Medulla oblongata (tissue), 1 donor: ENCODE data around the gene CBL.
"Not testable (repeated sequence)": the region's sequence is repeated elsewhere in the genome, so short reads cannot be mapped to it uniquely, and the experiment has no call there.

Source experiments
- DNase-seq: peaks from one replicate; pipeline ENCODE4 v3.0.0-alpha.2; 2015; ENCODE audit errors: extremely low spot score

The CBL gene

GRCh38 chr11:119205574-119206510 is at the start of gene CBL:
Gene CBL, plus strand, starts transcription at chr11:119206339. Its CDS starts 79 bp downstream, at chr11:119206418.
- DNase-seq, result peak; percentile 95

- DNase-seq, result no peak
Observed at GRCh38 chr11:119156496-119156895, 49.6 kb upstream of the CBL start.

DNA sequence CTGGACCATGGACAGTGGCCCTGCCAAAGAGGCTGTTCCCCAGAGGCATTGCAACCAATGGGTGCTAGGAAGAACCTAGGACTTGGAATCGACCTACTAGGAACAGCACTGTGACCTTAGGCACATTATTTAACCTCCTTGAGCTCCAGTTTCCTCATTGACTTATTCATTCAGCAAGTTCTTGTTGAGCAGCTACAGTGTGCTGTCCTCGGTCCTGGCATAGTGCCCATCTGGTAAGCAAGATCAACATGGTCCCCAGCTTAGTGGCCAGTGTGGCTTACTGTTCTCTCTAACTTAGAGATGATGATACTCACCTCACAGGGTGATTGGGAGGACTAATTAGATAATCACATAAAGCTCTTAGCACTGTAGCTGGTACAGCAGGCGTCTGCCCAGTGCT is 49.1 kb upstream of the CBL start:
- no peak for DNase-seq

GRCh38 chr11:119158467-119158866 is 47.7 kb upstream of the CBL start:
- no peak for DNase-seq

DNA sequence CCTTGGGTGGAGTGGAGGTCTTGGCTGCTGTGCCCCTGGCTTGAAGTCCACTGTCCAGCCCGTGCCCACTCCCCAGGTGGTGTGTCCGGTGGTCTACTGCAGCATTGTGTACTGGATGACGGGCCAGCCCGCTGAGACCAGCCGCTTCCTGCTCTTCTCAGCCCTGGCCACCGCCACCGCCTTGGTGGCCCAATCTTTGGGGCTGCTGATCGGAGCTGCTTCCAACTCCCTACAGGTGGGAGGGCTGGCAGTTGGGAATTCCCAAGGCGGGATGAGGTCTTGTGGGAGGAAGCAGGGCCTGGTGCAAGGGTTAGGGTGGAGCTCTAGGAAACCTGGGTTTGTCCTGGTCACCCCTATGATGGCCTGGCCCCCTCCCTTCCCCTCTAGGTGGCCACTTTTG is 46.0 kb upstream of the CBL start:
- no peak for DNase-seq

DNA sequence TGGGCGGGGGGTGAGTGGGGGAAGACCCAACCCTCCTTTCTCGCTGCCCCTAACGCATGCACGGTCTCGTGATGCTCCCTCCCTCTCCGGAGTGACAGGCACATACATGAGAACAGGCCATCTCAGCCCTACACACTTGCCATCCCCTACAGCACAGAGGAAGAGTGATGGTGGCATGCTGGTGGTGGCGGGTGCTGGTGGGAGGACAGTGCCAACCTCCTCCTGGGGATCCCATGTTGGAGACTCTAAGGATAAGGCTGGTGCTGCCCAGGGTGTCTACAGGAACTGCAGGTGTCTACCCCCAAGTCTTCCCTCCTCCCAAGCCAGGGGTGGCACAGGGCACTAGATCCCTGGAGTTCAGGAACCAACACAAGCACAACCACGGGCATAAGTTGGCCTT is 44.3 kb upstream of the CBL start:
- DNase-seq, result no peak

GRCh38 chr11:119166368-119167076 is 39.6 kb upstream of the CBL start:
- DNase-seq, result no peak

DNA sequence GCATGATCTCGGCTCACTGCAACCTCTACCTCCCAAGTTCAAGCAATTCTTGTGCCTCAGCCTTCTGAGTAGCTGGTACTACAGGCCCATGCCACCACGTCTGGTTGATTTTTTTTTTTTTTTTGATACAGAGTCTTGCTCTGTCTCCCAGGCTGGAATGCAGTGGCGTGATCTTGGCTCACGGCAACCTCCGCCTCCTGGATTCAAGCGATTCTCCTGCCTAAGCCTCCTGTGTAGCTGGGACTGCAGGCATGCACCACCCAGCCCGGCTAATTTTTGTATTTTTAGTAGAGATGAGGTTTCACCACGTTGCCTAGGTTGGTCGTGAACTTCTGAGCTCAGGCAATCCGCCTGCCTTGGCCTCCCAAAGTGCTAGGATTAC is 39.1 kb upstream of the CBL start:
- DNase-seq, result not testable (repeated sequence)

DNA sequence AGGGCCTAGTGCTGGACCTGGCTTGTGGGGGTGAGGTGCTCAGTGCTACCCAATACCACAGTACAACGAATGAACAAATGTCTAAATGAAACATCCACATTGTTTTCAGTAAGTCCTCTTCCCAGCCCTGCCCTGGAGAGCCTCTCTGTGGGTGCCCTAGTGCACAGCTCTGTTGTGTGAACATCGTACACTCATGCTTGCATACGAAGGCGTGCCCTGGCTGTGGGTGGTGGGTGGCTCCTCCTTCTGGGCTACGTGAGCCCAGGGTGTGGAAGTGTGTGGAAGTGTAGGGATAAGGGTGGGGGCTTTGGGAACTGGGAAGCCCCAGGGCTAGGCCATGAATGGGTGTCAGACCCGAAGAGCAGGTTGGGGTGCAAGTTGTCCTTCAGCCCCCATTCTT is 38.2 kb upstream of the CBL start:
- DNase-seq, result no peak

DNA sequence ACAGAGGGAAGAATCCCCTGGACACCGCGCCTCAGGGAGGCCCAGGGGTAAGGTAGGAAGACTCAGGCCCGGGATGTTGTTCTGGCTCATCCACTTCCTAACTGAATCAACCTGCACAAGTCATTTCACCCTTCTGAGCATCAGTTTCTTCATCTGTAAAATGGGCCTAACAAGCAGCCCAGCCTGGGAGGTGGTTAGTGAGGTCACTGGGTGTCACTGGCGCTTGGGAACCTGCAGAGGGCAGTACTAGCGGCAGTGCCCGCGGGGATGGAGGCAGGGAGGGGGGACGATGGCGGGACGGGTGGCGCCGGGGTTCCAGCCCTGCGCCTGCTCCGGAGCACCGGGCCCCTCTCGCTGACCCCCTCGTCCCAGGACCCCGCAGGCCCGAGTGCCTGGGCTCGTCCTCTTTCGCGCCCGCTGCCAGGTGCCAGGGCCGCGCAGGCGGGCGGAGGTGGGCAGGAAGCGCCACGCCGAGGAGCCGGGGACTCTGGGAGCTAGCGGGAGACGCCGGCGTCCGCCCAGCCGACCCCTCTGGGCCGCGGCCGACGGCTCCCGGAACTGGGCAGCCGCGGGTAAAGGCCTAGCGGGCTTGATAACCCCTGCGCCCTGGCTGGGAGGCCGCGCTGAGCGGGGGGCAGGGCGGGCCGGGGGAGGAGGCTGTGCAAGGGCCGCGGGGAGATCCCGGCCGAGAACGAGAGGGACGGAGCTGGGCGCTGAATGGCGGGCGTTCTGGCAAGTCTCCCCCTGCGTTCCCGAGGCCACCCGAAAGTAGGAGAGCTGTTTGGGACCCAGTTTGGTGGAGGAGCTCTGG is 37.5 kb upstream of the CBL start, which contains the start of gene NLRX1:
NLRX1 (plus strand) TSS at position 255 of the 811 bp plus-strand sequence. CDS start 2,679 bp downstream, outside the sequence.
- DNase-seq, result peak; percentile 87

GRCh38 chr11:119169282-119169719 is 36.8 kb upstream of the CBL start:
- peak; percentile 3 for DNase-seq

GRCh38 chr11:119172513-119172912 is 33.6 kb upstream of the CBL start:
- no peak for DNase-seq

DNA sequence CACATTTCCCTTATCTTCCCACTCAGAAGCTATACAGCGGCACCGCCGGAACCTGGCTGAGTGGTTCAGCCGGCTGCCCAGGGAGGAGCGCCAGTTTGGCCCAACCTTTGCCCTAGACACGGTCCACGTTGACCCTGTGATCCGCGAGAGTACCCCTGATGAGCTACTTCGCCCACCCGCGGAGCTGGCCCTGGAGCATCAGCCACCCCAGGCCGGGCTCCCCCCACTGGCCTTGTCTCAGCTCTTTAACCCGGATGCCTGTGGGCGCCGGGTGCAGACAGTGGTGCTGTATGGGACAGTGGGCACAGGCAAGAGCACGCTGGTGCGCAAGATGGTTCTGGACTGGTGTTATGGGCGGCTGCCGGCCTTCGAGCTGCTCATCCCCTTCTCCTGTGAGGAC is 32.7 kb upstream of the CBL start:
- no peak for DNase-seq

DNA sequence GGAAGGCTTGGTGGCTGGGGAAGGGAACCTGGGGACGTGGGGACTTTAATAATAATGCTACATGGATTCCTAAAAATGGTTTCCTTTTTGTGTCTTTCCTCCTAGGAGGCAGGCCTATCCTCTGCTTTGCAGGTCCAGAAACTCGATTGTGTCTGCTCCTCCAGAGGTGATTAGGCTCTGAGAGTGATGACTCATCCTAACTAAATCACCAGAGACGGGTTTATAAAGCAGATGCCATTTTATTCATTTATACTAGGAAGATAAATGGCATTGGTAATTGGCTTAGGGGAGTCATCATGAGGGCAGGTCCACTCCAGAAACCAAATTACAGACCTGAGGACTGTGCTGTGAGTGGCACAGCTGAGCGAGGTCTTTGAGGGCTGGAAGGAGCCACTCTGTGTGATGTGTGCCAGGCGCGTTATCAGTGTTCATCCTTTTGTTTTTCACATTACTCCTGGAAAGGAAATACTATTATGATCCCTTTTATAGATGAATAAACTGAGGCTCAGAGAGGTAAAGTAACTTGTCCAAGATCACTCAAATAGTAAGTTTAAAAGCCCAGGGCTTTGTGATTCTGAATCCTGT is 30.6 kb upstream of the CBL start:
- no peak for DNase-seq

- no peak for DNase-seq
Observed at GRCh38 chr11:119178166-119178680, 27.9 kb upstream of the CBL start.

DNA sequence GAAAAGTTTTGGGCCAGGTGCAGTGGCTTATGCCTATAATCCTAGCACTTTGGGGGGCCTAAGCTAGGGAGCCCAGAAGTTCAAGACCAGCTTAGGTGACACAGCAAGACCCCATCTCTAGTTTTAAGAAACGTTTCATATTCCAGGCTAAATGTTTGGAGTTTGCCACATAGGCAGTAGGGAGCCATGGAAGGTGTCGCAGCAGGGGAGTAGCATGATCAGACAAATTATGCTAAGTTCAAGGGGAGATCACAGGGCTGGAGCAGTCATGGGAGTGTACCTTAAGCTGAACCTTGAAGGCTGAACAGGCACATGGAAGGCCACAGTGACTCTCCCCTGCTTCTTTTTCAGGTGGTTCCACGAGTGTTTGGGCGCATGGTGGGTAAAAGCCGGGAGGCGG is 26.8 kb upstream of the CBL start:
- no peak for DNase-seq

GRCh38 chr11:119179983-119180382 is 26.2 kb upstream of the CBL start:
- DNase-seq, result no peak

DNA sequence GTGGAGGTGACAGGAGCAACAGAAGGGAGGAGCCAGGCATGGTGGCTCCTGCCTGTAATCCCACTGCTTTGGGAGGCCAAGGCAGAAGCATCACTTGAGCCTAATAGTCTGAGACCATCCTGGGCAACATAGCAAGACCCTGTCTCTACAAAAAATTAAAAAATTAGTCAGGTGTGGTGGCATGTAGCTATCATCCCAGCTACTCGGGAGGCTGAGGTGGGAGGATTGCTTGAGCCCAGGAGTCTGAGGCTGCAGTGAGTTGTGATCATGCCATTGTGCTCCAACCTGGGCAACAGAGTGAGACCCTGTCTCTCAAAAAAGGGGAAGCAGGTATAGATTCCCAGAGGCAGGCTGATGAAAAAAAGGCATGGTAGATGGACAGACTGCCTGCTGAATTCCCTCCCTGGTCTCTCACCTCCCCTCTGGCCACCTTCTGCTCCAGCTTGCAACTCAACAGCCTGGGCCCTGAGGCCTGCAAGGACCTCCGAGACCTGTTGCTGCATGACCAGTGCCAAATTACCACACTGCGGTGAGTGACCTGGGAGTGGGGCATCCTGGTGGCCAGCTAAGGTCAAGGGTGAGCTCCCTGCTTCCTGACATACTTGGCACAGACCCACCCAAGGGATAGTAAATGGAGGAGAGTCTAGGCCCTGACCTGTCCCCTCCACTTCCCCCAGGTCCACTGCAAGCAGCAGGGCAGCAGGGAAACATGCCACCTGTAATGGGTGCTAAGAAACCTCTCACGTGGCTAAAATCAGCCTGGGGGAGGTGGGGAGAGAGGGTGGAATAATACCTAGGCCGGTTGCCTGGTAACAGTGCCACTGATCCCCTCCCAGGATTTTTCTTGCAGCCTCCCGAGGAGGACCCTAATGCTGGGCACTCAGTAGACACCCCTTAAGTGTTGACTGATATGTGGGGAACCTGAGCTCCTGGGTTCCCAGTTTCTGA is 25.1 kb upstream of the CBL start:
- DNase-seq, result no peak

DNA sequence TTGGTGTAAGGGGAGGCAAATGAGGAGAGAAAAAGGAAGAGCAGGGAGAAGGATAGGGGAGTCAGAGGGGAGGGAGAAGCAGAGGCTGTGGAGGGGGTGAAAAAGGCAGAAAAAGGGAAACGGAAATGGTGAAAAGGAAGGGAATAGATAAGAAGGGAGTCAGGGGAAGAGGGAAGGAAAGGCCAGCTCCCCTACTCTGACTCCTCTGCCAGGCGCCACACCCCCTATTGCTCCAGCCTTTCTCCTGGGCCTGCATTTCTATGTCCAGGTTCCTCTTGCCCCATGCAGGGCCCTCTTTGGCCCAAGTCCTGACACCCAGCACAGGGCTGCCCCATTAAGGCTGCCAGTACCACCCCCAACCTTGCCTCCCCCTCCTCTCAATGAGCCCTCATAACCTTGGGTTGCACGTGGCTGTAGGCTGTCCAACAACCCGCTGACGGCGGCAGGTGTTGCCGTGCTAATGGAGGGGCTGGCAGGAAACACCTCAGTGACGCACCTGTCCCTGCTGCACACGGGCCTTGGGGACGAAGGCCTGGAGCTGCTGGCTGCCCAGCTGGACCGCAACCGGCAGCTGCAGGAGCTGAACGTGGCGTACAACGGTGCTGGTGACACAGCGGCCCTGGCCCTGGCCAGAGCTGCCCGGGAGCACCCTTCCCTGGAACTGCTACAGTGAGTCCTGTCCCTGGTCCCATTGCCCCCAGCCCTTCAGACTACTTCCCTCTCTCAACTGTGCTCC is 24.3 kb upstream of the CBL start:
- DNase-seq, result no peak
